Caco-2 (cell line): ENCODE results near the gene C15orf40. TPM values are rescaled to one million over a fixed set of nuclear protein-coding genes. Genes with fewer than 3 reads are reported as not detected.

Experiments
- BruUV-seq: library from RNA; stranded (reverse); fragments of 400-500 nt; replicated peaks from 2 replicates; lab custom pipeline; 2021; lab: Mats Ljungman, UMichigan
- CTCF ChIA-PET: fragments of 300-600 bp; sonication (Branson Sonifier 250); formaldehyde crosslinking; loops from one replicate; lab custom pipeline; 2022; ENCODE audit warnings: antibody characterized with exemption; lab: Charles Lee
- POLR2A ChIA-PET: fragments of 300-600 bp; sonication (Branson Sonifier 250); formaldehyde crosslinking; loops from one replicate; lab custom pipeline; 2022; ENCODE audit warnings: antibody characterized with exemption; lab: Charles Lee
- DNase-seq, 2 experiments: peaks; one replicate each; pipeline versions ENCODE4 v3.0.0 to v3.0.0-alpha.2; 2020 to 2022
- H3K27me3 ChIP-seq: replicated peaks from 2 replicates; pipeline ENCODE4 v1.6.0; 2011; ENCODE audit warnings: low read length; ENCODE audit not compliant: control insufficient read depth, insufficient read depth
- H3K36me3 ChIP-seq: 2 replicates; pipeline ENCODE4 v1.5.1; 2011; ENCODE audit warnings: low read length; ENCODE audit not compliant: control insufficient read depth, insufficient read depth
- H3K4me1 ChIP-seq: fragments of 250-450 bp; sonication (Bioruptor Pico); 2 replicates; pipeline ENCODE4 v1.5.1; 2020; ENCODE audit warnings: mild to moderate bottlenecking
- H3K4me3 ChIP-seq: 2 replicates; pipeline ENCODE4 v1.5.1; 2011; ENCODE audit warnings: low read depth, mild to moderate bottlenecking, control low read depth, low read length
- H3K9me3 ChIP-seq: fragments of 250-450 bp; sonication (Bioruptor Pico); 2 replicates; pipeline ENCODE4 v1.5.1; 2020; ENCODE audit warnings: mild to moderate bottlenecking, moderate library complexity
- H3K27ac Mint-ChIP-seq: one replicate; pipeline ENCODE4 v1.8.0; 2022; ENCODE audit warnings: mixed read lengths; ENCODE audit not compliant: unreplicated experiment
- H3K27me3 Mint-ChIP-seq: one replicate; pipeline ENCODE4 v1.8.0; 2022; ENCODE audit warnings: mixed read lengths; ENCODE audit not compliant: insufficient read depth, unreplicated experiment
- H3K36me3 Mint-ChIP-seq: one replicate; pipeline ENCODE4 v1.8.0; 2022; ENCODE audit warnings: mild to moderate bottlenecking, mixed read lengths; ENCODE audit not compliant: insufficient read depth, unreplicated experiment
- H3K4me1 Mint-ChIP-seq: one replicate; pipeline ENCODE4 v1.8.0; 2022; ENCODE audit warnings: low read depth, mixed read lengths; ENCODE audit not compliant: unreplicated experiment
- H3K4me3 Mint-ChIP-seq: one replicate; pipeline ENCODE4 v1.8.0; 2022; ENCODE audit warnings: mild to moderate bottlenecking, moderate library complexity, mixed read lengths; ENCODE audit not compliant: unreplicated experiment
- H3K9me3 Mint-ChIP-seq: one replicate; pipeline ENCODE4 v1.8.0; 2022; ENCODE audit warnings: mixed read lengths; ENCODE audit not compliant: unreplicated experiment
- CTCF ChIP-seq, 2 experiments: fragments of 200-600 bp in 1 of 2; IDR thresholded peaks; 1 replicate in 1 of 2; 2 replicates in 1 of 2; pipeline versions ENCODE4 v1.5.1 to v1.8.0; 2011 to 2022; ENCODE audit warnings: antibody characterized with exemption in 1 of 2, control low read depth in 1 of 2, inconsistent platforms in 1 of 2, low read depth in 1 of 2, low read length in 1 of 2, mild to moderate bottlenecking in 1 of 2, moderate library complexity in 1 of 2; ENCODE audit not compliant: insufficient read depth in 1 of 2, severe bottlenecking in 1 of 2, unreplicated experiment in 1 of 2
- intact Hi-C: fragments of 100-400 bp; cut with micrococcal nuclease; formaldehyde crosslinking; loops from one replicate; pipeline ENCODE4 v1.10.0; 2022; ENCODE audit not compliant: unreplicated experiment
- total RNA-seq: library from RNA; stranded (reverse); gene quantifications from 2 replicates; pipeline ENCODE4 v1.2.3, GENCODE V29; 2022

The C15orf40 gene
- total RNA-seq, 1 experiment from 2014 or later, result 27.2 TPM

GRCh38 chr15:82972990-82973389, 38.4 kb downstream of the C15orf40 start:
- H3K27ac Mint-ChIP-seq, result no peak overlapping the region
- H3K4me1 Mint-ChIP-seq, result peaks cover 12% of the 10 kb centered on the region
- BruUV-seq, result no TSS peak
- H3K4me3 Mint-ChIP-seq, result no peak overlapping the region
- TF ChIP-seq CTCF (IDR thresholded peaks at IDR 0.05; ENCODE audit: insufficient read depth in 1 of 2, low read depth in 1 of 2, low read length in 1 of 2, severe bottlenecking in 1 of 2, unreplicated experiment in 1 of 2), result no peak
- H3K36me3 ChIP-seq, result no peaks in the 10 kb centered on the region
- H3K4me1 ChIP-seq, result no peaks in the 10 kb centered on the region
- no peaks in the 10 kb centered on the region for H3K27me3 ChIP-seq
- H3K9me3 ChIP-seq, result no peaks in the 10 kb centered on the region
- CTCF ChIA-PET, result no interaction called here
- H3K9me3 Mint-ChIP-seq, result no peaks in the 10 kb centered on the region
- H3K27me3 Mint-ChIP-seq, result no peaks in the 10 kb centered on the region
- POLR2A ChIA-PET, result no interaction called here
- no peak for DNase-seq
- no peaks in the 10 kb centered on the region for H3K36me3 Mint-ChIP-seq
- intact Hi-C loops, result no loop called here
- no peak overlapping the region for H3K4me3 ChIP-seq

DNA sequence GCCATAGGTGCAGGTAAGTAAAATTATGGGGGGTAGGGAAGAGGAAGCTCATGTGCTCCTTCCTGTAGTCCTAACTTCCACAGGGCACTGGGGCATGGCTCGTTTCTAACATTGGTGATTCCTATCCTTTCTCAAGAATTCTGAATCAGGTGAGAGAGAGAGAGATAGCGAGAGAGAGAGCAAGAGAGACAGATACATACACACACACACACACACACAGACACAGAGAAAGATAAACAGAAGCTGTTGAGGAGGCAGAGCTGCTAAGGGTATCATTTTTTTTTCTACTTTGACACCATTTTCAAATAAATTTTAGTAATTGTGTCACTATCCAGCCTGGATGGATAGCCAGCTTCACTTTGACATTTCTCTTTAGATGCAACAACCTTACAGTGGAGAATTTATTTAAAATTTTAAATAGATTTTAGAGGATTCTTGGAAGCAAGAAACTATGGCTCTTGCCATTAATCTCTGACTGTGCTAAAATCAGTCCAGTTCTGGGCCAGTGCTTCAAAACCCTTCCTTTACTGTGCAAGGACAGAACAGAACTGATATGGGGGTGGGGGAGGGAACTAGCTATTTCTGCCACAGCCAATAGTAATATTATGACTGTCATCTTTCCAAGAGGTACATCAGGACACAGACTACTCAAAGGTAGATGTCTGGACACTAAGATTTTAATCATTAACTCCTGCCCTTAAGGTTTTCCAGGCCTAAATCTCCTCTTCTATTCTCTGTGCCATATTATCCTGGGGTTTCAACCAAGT, 40.0 kb downstream of the C15orf40 start:
- Mint-ChIP-seq H3K4me1 (peaks cover 12% of the 10 kb centered on the region), H3K27me3 (no peaks in the 10 kb centered on the region), H3K36me3 (no peaks in the 10 kb centered on the region), H3K9me3 (no peaks in the 10 kb centered on the region), H3K27ac (no peak overlapping the region), H3K4me3 (no peak overlapping the region)
- no peaks in the 10 kb centered on the region for H3K4me1 ChIP-seq
- intact Hi-C loops, result no loop called here
- no TSS peak for BruUV-seq
- ChIA-PET CTCF (interaction anchor here (0.5 kb wide), 1 partner anchor 31 kb away, joined by 3 read pairs; no protein-coding TSS in a partner anchor), POLR2A (no interaction called here)
- TF ChIP-seq CTCF (IDR thresholded peaks at IDR 0.05; ENCODE audit: insufficient read depth in 1 of 2, low read depth in 1 of 2, low read length in 1 of 2, severe bottlenecking in 1 of 2, unreplicated experiment in 1 of 2), result no peak
- no peak overlapping the region for H3K4me3 ChIP-seq
- no peaks in the 10 kb centered on the region for H3K36me3 ChIP-seq
- no peak for DNase-seq
- no peaks in the 10 kb centered on the region for H3K27me3 ChIP-seq
- H3K9me3 ChIP-seq, result no peaks in the 10 kb centered on the region

DNA sequence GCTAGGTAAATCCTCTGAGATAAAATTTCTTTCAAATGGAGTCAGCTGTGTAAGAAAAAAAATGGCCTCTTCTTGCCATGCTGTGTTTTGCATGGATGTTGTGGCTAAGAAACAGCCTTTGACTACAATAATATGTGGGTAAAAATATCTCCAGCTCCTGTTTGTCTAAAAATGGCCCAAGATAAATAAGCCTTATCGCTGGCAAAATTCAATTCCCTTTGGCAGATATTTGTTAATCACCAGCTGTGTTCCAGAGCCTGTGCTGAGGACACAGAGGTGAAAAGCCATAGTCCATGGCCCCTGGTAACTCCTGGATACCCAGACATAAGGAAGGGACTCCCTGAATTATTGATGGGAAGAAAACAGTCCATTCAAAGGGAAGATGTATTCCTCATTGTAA, 40.7 kb downstream of the C15orf40 start:
- POLR2A ChIA-PET, result no interaction called here

More for the DNA sequence above, 40.7 kb downstream of the C15orf40 start:
- CTCF ChIA-PET, result no interaction called here
- no peaks in the 10 kb centered on the region for H3K36me3 ChIP-seq
- no peaks in the 10 kb centered on the region for H3K4me1 ChIP-seq
- no peak for DNase-seq
- Mint-ChIP-seq H3K4me3 (no peak overlapping the region), H3K27ac (no peak overlapping the region), H3K4me1 (peaks cover 12% of the 10 kb centered on the region), H3K9me3 (no peaks in the 10 kb centered on the region), H3K27me3 (no peaks in the 10 kb centered on the region), H3K36me3 (no peaks in the 10 kb centered on the region)
- H3K9me3 ChIP-seq, result no peaks in the 10 kb centered on the region
- no TSS peak for BruUV-seq
- no peaks in the 10 kb centered on the region for H3K27me3 ChIP-seq
- intact Hi-C loops, result no loop called here
- H3K4me3 ChIP-seq, result no peak overlapping the region
- no peak for TF ChIP-seq CTCF (IDR thresholded peaks at IDR 0.05; ENCODE audit: insufficient read depth in 1 of 2, low read depth in 1 of 2, low read length in 1 of 2, severe bottlenecking in 1 of 2, unreplicated experiment in 1 of 2)
